Osteocyte (in vitro differentiated cells): ENCODE data around the gene TNIP1. TPM values are rescaled to one million over a fixed set of nuclear protein-coding genes. Genes with fewer than 3 reads are reported as not detected.

ENCODE experiments used
- DNase-seq: peaks from one replicate; pipeline ENCODE4 v3.0.0; 2021; ENCODE audit warnings: mixed read lengths; ENCODE audit not compliant: unreplicated experiment; ENCODE audit errors: extremely low spot score
- H3K27ac Mint-ChIP-seq: one replicate; pipeline ENCODE4 v1.8.0; 2021; ENCODE audit warnings: mild to moderate bottlenecking, mixed read lengths; ENCODE audit not compliant: unreplicated experiment
- H3K27me3 Mint-ChIP-seq: one replicate; pipeline ENCODE4 v1.8.0; 2021; ENCODE audit warnings: mixed read lengths; ENCODE audit not compliant: unreplicated experiment
- H3K36me3 Mint-ChIP-seq: one replicate; pipeline ENCODE4 v1.8.0; 2021; ENCODE audit warnings: mixed read lengths; ENCODE audit not compliant: unreplicated experiment
- H3K4me1 Mint-ChIP-seq: one replicate; pipeline ENCODE4 v1.8.0; 2021; ENCODE audit warnings: mixed read lengths; ENCODE audit not compliant: unreplicated experiment
- H3K4me3 Mint-ChIP-seq: one replicate; pipeline ENCODE4 v1.8.0; 2021; ENCODE audit warnings: mild to moderate bottlenecking, moderate library complexity, mixed read lengths; ENCODE audit not compliant: unreplicated experiment
- H3K9me3 Mint-ChIP-seq: one replicate; pipeline ENCODE4 v1.8.0; 2021; ENCODE audit warnings: mixed read lengths; ENCODE audit not compliant: unreplicated experiment
- CTCF ChIP-seq: fragments of 200-600 bp; sonication (generic); IDR thresholded peaks from 2 replicates; pipeline ENCODE4 v1.5.0; 2021; ENCODE audit warnings: antibody characterized with exemption, mild to moderate bottlenecking, moderate library complexity
- total RNA-seq: library from RNA; stranded (reverse); gene quantifications from 2 replicates; pipeline ENCODE4 v1.2.1, GENCODE V29; 2021

Gene TNIP1
- total RNA-seq, 1 donor from 2014 or later = 85.5 TPM

- no peak overlapping the region for H3K4me3 Mint-ChIP-seq
- peaks cover 5% of the 10 kb centered on the region for H3K4me1 Mint-ChIP-seq
- H3K27ac Mint-ChIP-seq = no peak overlapping the region
- DNase-seq = no peak
- TF ChIP-seq CTCF = no peak
- H3K9me3 Mint-ChIP-seq = no peaks in the 10 kb centered on the region
- H3K36me3 Mint-ChIP-seq = peaks cover 36% of the 10 kb centered on the region
- no peaks in the 10 kb centered on the region for H3K27me3 Mint-ChIP-seq
Observed at GRCh38 chr5:151110122-151110681, 29.4 kb upstream of the TNIP1 start.

GRCh38 chr5:151108566-151108965, 27.7 kb upstream of the TNIP1 start:
- Mint-ChIP-seq H3K4me3 (no peak overlapping the region), H3K27ac (no peak overlapping the region)

GRCh38 chr5:151107738-151108520, 27.1 kb upstream of the TNIP1 start:
- Mint-ChIP-seq H3K36me3 (peaks cover 43% of the 10 kb centered on the region), H3K27me3 (no peaks in the 10 kb centered on the region), H3K27ac (no peak overlapping the region), H3K4me3 (no peak overlapping the region), H3K9me3 (no peaks in the 10 kb centered on the region), H3K4me1 (peaks cover 5% of the 10 kb centered on the region)
- no peak for DNase-seq
- TF ChIP-seq CTCF = no peak

More at GRCh38 chr5:151108566-151108965, 27.7 kb upstream of the TNIP1 start:
- peaks cover 5% of the 10 kb centered on the region for H3K4me1 Mint-ChIP-seq
- no peaks in the 10 kb centered on the region for H3K9me3 Mint-ChIP-seq
- H3K36me3 Mint-ChIP-seq = peaks cover 39% of the 10 kb centered on the region
- DNase-seq = no peak
- no peaks in the 10 kb centered on the region for H3K27me3 Mint-ChIP-seq
- no peak for TF ChIP-seq CTCF

- Mint-ChIP-seq H3K4me1 (peaks cover 5% of the 10 kb centered on the region), H3K9me3 (no peaks in the 10 kb centered on the region), H3K27ac (no peak overlapping the region), H3K4me3 (no peak overlapping the region), H3K36me3 (peaks cover 45% of the 10 kb centered on the region), H3K27me3 (no peaks in the 10 kb centered on the region)
- no peak for TF ChIP-seq CTCF
- DNase-seq = no peak
Observed at GRCh38 chr5:151107084-151107483, 26.2 kb upstream of the TNIP1 start.

- Mint-ChIP-seq H3K4me3 (no peak overlapping the region), H3K4me1 (peaks cover 5% of the 10 kb centered on the region), H3K36me3 (peaks cover 51% of the 10 kb centered on the region), H3K9me3 (no peaks in the 10 kb centered on the region), H3K27me3 (no peaks in the 10 kb centered on the region), H3K27ac (no peak overlapping the region)
- no peak for DNase-seq
- TF ChIP-seq CTCF = no peak
Observed at GRCh38 chr5:151106509-151106908, 25.7 kb upstream of the TNIP1 start.
